ENCODE results near the gene MRTFA.
"Not testable (repeated sequence)": the region's sequence is repeated elsewhere in the genome, so short reads cannot be mapped to it uniquely, and the experiment has no call there.

The MRTFA gene

GRCh38 chr22:40679249-40679963 lies 42.9 kb upstream of the MRTFA start, which contains the start of gene MCHR1:
Gene MCHR1, plus strand, starts transcription at chr22:40679484. Its CDS starts 169 bp downstream, at chr22:40679653.
- no peak for DNase-seq (ENCODE audit: low read depth)
- H3K4me3 ChIP-seq (ENCODE audit: low read length) = peak within 1 kb of the TSS; percentile 47
- no peak for TF ChIP-seq CTCF (conservative IDR thresholded peaks at IDR 0.05; ENCODE audit: low read length)

GRCh38 chr22:40678493-40679248 lies 42.2 kb upstream of the MRTFA start:
- DNase-seq (ENCODE audit: low read depth) = no peak
- peak overlapping the region; percentile 47; the same call in 1 of the 2 replicates for H3K4me3 ChIP-seq (ENCODE audit: low read length)
- TF ChIP-seq CTCF (conservative IDR thresholded peaks at IDR 0.05; ENCODE audit: low read length) = no peak

GRCh38 chr22:40676644-40677043 lies 40.1 kb upstream of the MRTFA start:
- no peak for TF ChIP-seq CTCF (conservative IDR thresholded peaks at IDR 0.05; ENCODE audit: low read length)
- no peak for DNase-seq (ENCODE audit: low read depth)
- H3K4me3 ChIP-seq (ENCODE audit: low read length) = no peak overlapping the region

DNA sequence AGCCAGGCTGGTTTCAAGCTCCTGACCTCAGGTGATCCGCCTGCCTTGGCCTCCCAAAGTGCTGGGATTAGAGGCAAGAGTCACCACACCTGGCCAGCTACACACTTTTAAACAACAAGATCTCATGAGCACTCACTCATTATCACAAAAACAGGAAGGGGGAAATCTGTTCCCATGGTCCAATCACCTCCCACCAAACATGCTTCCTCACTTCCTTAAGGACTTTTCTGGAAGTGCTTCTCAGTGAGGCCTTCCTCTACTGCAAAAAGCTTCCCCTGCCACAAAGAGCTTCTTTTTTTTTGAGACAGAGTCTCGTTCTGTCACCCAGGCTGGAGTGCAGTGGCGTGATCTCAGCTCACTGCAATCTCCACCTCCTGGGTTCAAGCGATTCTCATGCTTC lies 39.6 kb upstream of the MRTFA start:
- not testable (repeated sequence) for DNase-seq (ENCODE audit: low read depth); H3K4me3 ChIP-seq (ENCODE audit: low read length)

- TF ChIP-seq CTCF (conservative IDR thresholded peaks at IDR 0.05; ENCODE audit: low read length) = no peak
- no peak overlapping the region for H3K4me3 ChIP-seq (ENCODE audit: low read length)
- no peak for DNase-seq (ENCODE audit: low read depth)
Measured at GRCh38 chr22:40674274-40674673, 37.8 kb upstream of the MRTFA start.

DNA sequence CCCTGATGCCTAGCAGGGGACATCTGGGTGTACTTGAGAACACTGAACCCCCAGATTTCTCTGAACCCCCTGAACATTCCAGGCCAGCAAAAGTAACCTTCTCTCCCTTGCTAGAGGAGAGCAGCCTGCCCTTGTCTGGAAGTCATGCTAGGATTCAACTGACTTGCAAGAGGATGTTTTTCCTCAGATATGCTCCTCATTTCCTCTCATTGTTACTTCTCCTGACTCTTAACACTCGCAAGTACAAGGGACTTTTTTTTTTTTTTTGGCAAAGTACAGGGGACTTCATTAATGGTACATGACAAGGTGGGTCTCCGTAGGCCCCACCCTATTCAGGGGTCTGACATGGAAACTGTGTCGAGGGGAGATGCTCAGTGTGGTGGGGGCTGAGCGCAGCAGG lies 36.5 kb upstream of the MRTFA start:
- no peak overlapping the region for H3K4me3 ChIP-seq (ENCODE audit: low read length)
- no peak for DNase-seq (ENCODE audit: low read depth)
- TF ChIP-seq CTCF (conservative IDR thresholded peaks at IDR 0.05; ENCODE audit: low read length) = no peak

- no peak overlapping the region for H3K4me3 ChIP-seq (ENCODE audit: low read length)
- no peak for DNase-seq (ENCODE audit: low read depth)
- TF ChIP-seq CTCF (conservative IDR thresholded peaks at IDR 0.05; ENCODE audit: low read length) = no peak
Measured at GRCh38 chr22:40671796-40672360, 35.4 kb upstream of the MRTFA start.
